Endothelial cell of umbilical vein (primary cell): ENCODE measurements around the gene CCDC93. TPM values are rescaled to one million over a fixed set of nuclear protein-coding genes. Genes with fewer than 3 reads are reported as not detected.

Source experiments
- BruUV-seq: library from RNA; stranded (reverse); fragments of 400-500 nt; replicated peaks from 2 replicates; lab custom pipeline; 2021; lab: Mats Ljungman, UMichigan
- CTCF ChIA-PET: fragments of 300-600, 350-600 bp; sonication (Branson Sonifier 250); formaldehyde crosslinking; loops from one replicate; lab custom pipeline; 2021; ENCODE audit warnings: antibody characterized with exemption, inconsistent platforms; lab: Charles Lee
- POLR2A ChIA-PET: fragments of 300-600, 350-600 bp; sonication (Branson Sonifier 250); formaldehyde crosslinking; loops from one replicate; lab custom pipeline; 2021; ENCODE audit warnings: antibody characterized with exemption, inconsistent platforms; lab: Charles Lee
- DNase-seq: peaks from one replicate; pipeline ENCODE4 v3.0.0-alpha.2; 2011; ENCODE audit warnings: low read depth, low spot score
- FAIRE-seq: peaks from 2 replicates; lab custom pipeline; 2011; peaks lifted over from hg19 to GRCh38; lab: Jason Lieb, UNC
- H2AFZ ChIP-seq: 2 replicates; pipeline ENCODE4 v1.6.0; 2012; ENCODE audit warnings: low read depth, low read length, control low read depth, inconsistent platforms
- H3K27ac ChIP-seq: 2 replicates; pipeline ENCODE4 v1.5.1; 2011; ENCODE audit warnings: low read depth, mild to moderate bottlenecking, control low read depth, low read length, moderate library complexity; ENCODE audit not compliant: insufficient read depth
- H3K27me3 ChIP-seq, 2 experiments: 2 replicates each; pipeline versions ENCODE4 v1.6.0 to v1.6.1; 2011; ENCODE audit warnings: low read length in 2 of 2, mixed read lengths in 1 of 2; ENCODE audit not compliant: control insufficient read depth in 2 of 2, insufficient read depth in 2 of 2
- H3K36me3 ChIP-seq, 2 experiments: 2 replicates in 1 of 2; 3 replicates in 1 of 2; pipeline ENCODE4 v1.5.1; 2011; ENCODE audit warnings: low read length in 2 of 2, mild to moderate bottlenecking in 1 of 2, moderate library complexity in 1 of 2; ENCODE audit not compliant: control insufficient read depth in 2 of 2, insufficient read depth in 2 of 2; ENCODE audit errors: extremely low read depth in 1 of 2
- H3K4me1 ChIP-seq: 3 replicates; pipeline ENCODE4 v1.5.1; 2011; ENCODE audit warnings: mild to moderate bottlenecking, low read length; ENCODE audit not compliant: control insufficient read depth, insufficient read depth; ENCODE audit errors: extremely low read depth
- H3K4me2 ChIP-seq: 2 replicates; pipeline ENCODE4 v1.6.1; 2011; ENCODE audit warnings: low read length, control low read depth, mixed read lengths; ENCODE audit not compliant: insufficient read depth
- H3K4me3 ChIP-seq, 3 experiments: fragments of 200-600 bp in 1 of 3; sonication (generic), shearing (Covaris generic) in 1 of 3; replicated peaks in 1 of 3; 2 replicates each; pipeline ENCODE4 v1.5.1; 2011 to 2016; ENCODE audit warnings: control low read depth in 3 of 3, low read length in 3 of 3, mild to moderate bottlenecking in 2 of 3, inconsistent platforms in 1 of 3, low read depth in 1 of 3, moderate library complexity in 1 of 3; ENCODE audit not compliant: insufficient read depth in 1 of 3
- H3K79me2 ChIP-seq: 2 replicates; pipeline ENCODE4 v1.6.0; 2012; ENCODE audit warnings: low read length, inconsistent platforms; ENCODE audit not compliant: control insufficient read depth, insufficient read depth
- H3K9ac ChIP-seq: replicated peaks from 2 replicates; pipeline ENCODE3; 2011; ENCODE audit warnings: low read length, control low read depth; ENCODE audit not compliant: insufficient read depth; ENCODE audit errors: extremely low read depth
- H3K9me1 ChIP-seq: replicated peaks from 3 replicates; pipeline ENCODE4 v1.6.0; 2011; ENCODE audit warnings: mild to moderate bottlenecking, low read length; ENCODE audit not compliant: control insufficient read depth, insufficient read depth; ENCODE audit errors: extremely low read depth
- H3K9me3 ChIP-seq: replicated peaks from 2 replicates; pipeline ENCODE4 v1.5.1; 2012; ENCODE audit warnings: low read length, inconsistent platforms; ENCODE audit not compliant: control insufficient read depth, insufficient read depth
- H4K20me1 ChIP-seq: replicated peaks from 2 replicates; pipeline ENCODE3; 2011; ENCODE audit warnings: mild to moderate bottlenecking, low read length; ENCODE audit not compliant: control insufficient read depth, insufficient read depth; ENCODE audit errors: extremely low read depth
- EZH2 ChIP-seq: IDR thresholded peaks from 2 replicates; pipeline ENCODE4 v1.6.1; 2012; ENCODE audit warnings: borderline replicate concordance, low read depth, mild to moderate bottlenecking, moderate library complexity, low read length, inconsistent platforms; ENCODE audit not compliant: severe bottlenecking
- FOS ChIP-seq: IDR thresholded peaks from 2 replicates; pipeline ENCODE4 v1.6.1; 2011; ENCODE audit warnings: mild to moderate bottlenecking, low read length, moderate library complexity, borderline replicate concordance; ENCODE audit not compliant: insufficient read depth
- GATA2 ChIP-seq: IDR thresholded peaks from 2 replicates; pipeline ENCODE4 v1.7.0; 2011; ENCODE audit warnings: low read depth, mild to moderate bottlenecking, moderate library complexity, mixed read lengths, low read length; ENCODE audit not compliant: insufficient read length, insufficient read depth
- JUN ChIP-seq: IDR thresholded peaks from 2 replicates; pipeline ENCODE4 v1.6.1; 2011; ENCODE audit warnings: borderline replicate concordance, low read depth; ENCODE audit not compliant: insufficient read length, insufficient read depth
- MAX ChIP-seq: IDR thresholded peaks from 2 replicates; pipeline ENCODE4 v1.6.1; 2011; ENCODE audit not compliant: insufficient read depth, insufficient read length
- MYC ChIP-seq: IDR thresholded peaks from one replicate; pipeline ENCODE4 v1.6.1; 2011; ENCODE audit warnings: mild to moderate bottlenecking, low read depth, low read length
- POLR2A ChIP-seq: IDR thresholded peaks from 2 replicates; pipeline ENCODE4 v1.6.1; 2012; ENCODE audit warnings: low read depth, mild to moderate bottlenecking, control low read depth, low read length
- POLR2AphosphoS5 ChIP-seq: IDR thresholded peaks from 2 replicates; pipeline ENCODE4 v1.6.1; 2012; ENCODE audit warnings: low read depth, mild to moderate bottlenecking, control low read depth, low read length, moderate library complexity; ENCODE audit not compliant: insufficient read depth
- dilution Hi-C: fragments of 300-500 bp; cut with MboI; formaldehyde crosslinking; loops from one replicate; pipeline ENCODE4 v1.15.0; 2019; ENCODE audit warnings: low sequenced_read_pairs; ENCODE audit not compliant: extremely low pct_ligation_motif_present
- intact Hi-C: fragments of 100-400 bp; cut with micrococcal nuclease; formaldehyde crosslinking; loops from one replicate; pipeline ENCODE4 v1.10.0; 2022
- polyA plus RNA-seq, 4 experiments: library from polyadenylated mRNA; depleted of rRNA in 3 of 4; stranded (reverse) in 3 of 4; unstranded in 1 of 4; fragments of >200 nt; gene quantifications; 2 replicates each; pipeline versions ENCODE4 v1.2.1 to v1.2.3, GENCODE V29; 2011 to 2012; ENCODE audit warnings: missing spikeins in 1 of 4
- total RNA-seq: library from RNA; stranded (reverse); gene quantifications from 2 replicates; pipeline ENCODE4 v1.2.3, GENCODE V29; 2021
- TF ChIP-seq, protein P1 (sequence below), 2 donors: IDR thresholded peaks; 1 replicate in 1 of 2; 2 replicates in 1 of 2; pipeline ENCODE4 v1.5.1; 2011; ENCODE audit warnings: low read length in 2 of 2, mild to moderate bottlenecking in 2 of 2, moderate library complexity in 2 of 2, control low read depth in 1 of 2, inconsistent platforms in 1 of 2, low read depth in 1 of 2; ENCODE audit not compliant: insufficient read depth in 1 of 2; ENCODE audit errors: extremely low read depth in 1 of 2

The CCDC93 gene
- total and polyA plus RNA-seq, 2 donors (not counting 3 experiments of a cell fraction or from before 2014, with no cell fraction given) = 13.8 to 35.1 TPM

DNA sequence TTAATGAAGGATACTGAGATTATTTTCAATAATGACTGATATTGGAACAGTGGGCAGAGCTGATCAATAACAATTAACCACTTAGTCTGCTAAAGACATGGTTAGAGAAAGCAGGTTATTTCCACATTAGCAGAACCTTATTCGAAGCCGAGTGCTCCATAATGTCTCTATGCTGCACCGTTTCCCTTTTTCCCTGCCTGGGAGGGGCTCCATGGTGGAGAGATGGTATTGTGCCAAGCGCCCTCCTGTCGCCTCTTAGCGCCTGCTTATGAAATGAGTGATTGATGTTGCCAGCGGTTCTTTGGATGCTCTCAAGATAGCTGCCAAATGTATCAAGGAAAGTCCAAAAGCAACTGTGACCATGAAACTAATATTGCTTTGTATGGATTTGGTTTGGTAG lies 39.8 kb upstream of the CCDC93 start:
- TF ChIP-seq POLR2AphosphoS5 (no peak), JUN (no peak), MAX (no peak), FOS (no peak), MYC (no peak), POLR2A (no peak), EZH2 (no peak), GATA2 (no peak)
- TF ChIP-seq, protein P1, sequence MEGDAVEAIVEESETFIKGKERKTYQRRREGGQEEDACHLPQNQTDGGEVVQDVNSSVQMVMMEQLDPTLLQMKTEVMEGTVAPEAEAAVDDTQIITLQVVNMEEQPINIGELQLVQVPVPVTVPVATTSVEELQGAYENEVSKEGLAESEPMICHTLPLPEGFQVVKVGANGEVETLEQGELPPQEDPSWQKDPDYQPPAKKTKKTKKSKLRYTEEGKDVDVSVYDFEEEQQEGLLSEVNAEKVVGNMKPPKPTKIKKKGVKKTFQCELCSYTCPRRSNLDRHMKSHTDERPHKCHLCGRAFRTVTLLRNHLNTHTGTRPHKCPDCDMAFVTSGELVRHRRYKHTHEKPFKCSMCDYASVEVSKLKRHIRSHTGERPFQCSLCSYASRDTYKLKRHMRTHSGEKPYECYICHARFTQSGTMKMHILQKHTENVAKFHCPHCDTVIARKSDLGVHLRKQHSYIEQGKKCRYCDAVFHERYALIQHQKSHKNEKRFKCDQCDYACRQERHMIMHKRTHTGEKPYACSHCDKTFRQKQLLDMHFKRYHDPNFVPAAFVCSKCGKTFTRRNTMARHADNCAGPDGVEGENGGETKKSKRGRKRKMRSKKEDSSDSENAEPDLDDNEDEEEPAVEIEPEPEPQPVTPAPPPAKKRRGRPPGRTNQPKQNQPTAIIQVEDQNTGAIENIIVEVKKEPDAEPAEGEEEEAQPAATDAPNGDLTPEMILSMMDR (IDR thresholded peaks at IDR 0.05; ENCODE audit: extremely low read depth in 1 of 2, insufficient read depth in 1 of 2, low read depth in 1 of 2, low read length in 2 of 2) = no peak
- dilution Hi-C loops = no loop called here

More for the DNA sequence above, 39.8 kb upstream of the CCDC93 start:
- CTCF ChIA-PET = interaction anchor here (1.2 to 4.0 kb wide), 3 partner anchors 9 to 802 kb away, joined by 3 to 15 read pairs (median 8); no protein-coding TSS in a partner anchor
- POLR2A ChIA-PET = no interaction called here
- Histone ChIP-seq H3K27me3 (peaks cover 8 to 13% of the 10 kb centered on the region in 2 experiments), H3K79me2 (no peaks in the 10 kb centered on the region), H3K9me3 (no peaks in the 10 kb centered on the region), H3K4me2 (no peak overlapping the region), H3K9ac (no peak overlapping the region), H3K27ac (no peak overlapping the region), H3K9me1 (no peaks in the 10 kb centered on the region), H3K36me3 (no peaks in the 10 kb centered on the region), H3K4me1 (peaks cover 14% of the 10 kb centered on the region), H2AFZ (no peak overlapping the region), H4K20me1 (no peaks in the 10 kb centered on the region), H3K4me3 (no peak overlapping the region)
- no TSS peak for BruUV-seq
- intact Hi-C loops = no loop called here
- FAIRE-seq = no peak
- DNase-seq = no peak
